Omental fat pad (tissue), 4 donors: ENCODE measurements around the gene SECISBP2L. TPM values are rescaled to one million over a fixed set of nuclear protein-coding genes. Genes with fewer than 3 reads are reported as not detected.

ENCODE experiments used
- ATAC-seq: fragments of 150-250 bp; one replicate; pipeline ENCODE4 v1.9.1; 2016; ENCODE audit warnings: mild to moderate bottlenecking, moderate library complexity; ENCODE audit not compliant: low FRiP score
- DNase-seq: peaks from one replicate; pipeline ENCODE4 v3.0.0-alpha.2; 2019; ENCODE audit warnings: low spot score
- total RNA-seq, 4 donors: library from RNA; depleted of rRNA; stranded (reverse); fragments of >200 nt; gene quantifications; one replicate each; pipeline ENCODE4 v1.1.0, GENCODE V29; 2016
- TF ChIP-seq, protein P1 (sequence below), 3 donors: fragments of 450-650 bp; IDR thresholded peaks; one replicate each; pipeline ENCODE4 v1.5.1; 2016 to 2017; ENCODE audit warnings: antibody characterized with exemption in 3 of 3, mild to moderate bottlenecking in 3 of 3, moderate library complexity in 2 of 3

Gene SECISBP2L
- total RNA-seq, 4 donors from 2014 or later = 31.0 to 56.7 (median 50.0) TPM

DNA sequence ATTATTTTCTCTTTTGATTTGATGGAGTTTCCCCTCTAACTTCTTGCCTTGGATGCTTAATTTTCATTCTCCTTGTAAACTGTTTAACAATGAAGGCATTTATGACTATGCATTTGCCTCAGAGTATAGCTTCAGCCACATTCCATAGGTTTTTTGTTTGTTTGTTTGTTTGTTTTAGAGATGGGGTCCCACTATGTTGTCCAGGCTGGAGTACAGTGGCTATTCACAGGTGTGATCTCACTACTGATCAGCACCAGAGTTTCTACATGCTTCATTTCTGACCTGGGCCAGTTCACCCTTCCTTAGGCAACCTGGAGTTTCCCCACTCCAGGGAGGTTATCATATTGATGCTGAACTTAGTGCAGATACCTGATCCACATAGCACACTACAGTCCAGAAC lies 4.1 kb downstream of the SECISBP2L start:
- ATAC-seq = no peak
- TF ChIP-seq, protein P1, sequence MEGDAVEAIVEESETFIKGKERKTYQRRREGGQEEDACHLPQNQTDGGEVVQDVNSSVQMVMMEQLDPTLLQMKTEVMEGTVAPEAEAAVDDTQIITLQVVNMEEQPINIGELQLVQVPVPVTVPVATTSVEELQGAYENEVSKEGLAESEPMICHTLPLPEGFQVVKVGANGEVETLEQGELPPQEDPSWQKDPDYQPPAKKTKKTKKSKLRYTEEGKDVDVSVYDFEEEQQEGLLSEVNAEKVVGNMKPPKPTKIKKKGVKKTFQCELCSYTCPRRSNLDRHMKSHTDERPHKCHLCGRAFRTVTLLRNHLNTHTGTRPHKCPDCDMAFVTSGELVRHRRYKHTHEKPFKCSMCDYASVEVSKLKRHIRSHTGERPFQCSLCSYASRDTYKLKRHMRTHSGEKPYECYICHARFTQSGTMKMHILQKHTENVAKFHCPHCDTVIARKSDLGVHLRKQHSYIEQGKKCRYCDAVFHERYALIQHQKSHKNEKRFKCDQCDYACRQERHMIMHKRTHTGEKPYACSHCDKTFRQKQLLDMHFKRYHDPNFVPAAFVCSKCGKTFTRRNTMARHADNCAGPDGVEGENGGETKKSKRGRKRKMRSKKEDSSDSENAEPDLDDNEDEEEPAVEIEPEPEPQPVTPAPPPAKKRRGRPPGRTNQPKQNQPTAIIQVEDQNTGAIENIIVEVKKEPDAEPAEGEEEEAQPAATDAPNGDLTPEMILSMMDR (IDR thresholded peaks at IDR 0.05) = no peak
- no peak for DNase-seq

DNA sequence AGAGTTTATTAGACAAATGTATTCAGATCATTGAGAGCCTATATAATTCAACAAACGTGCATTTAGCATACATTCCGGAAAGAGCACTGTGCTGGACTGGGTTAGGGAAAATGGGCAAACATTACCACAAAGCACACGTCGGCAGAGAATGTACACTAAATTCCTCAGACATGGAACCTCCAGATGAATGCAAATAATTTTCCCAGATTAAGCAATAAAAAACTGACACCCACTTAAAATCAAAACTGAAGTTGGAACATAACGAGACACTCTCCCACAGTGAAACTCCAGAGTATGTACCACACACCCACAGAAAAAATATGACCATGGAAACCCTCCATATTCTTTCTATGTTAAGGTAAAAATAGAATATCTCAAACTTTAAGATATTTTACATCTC lies 4.8 kb downstream of the SECISBP2L start:
- TF ChIP-seq, protein P1 (IDR thresholded peaks at IDR 0.05) = no peak
- ATAC-seq = no peak

DNA sequence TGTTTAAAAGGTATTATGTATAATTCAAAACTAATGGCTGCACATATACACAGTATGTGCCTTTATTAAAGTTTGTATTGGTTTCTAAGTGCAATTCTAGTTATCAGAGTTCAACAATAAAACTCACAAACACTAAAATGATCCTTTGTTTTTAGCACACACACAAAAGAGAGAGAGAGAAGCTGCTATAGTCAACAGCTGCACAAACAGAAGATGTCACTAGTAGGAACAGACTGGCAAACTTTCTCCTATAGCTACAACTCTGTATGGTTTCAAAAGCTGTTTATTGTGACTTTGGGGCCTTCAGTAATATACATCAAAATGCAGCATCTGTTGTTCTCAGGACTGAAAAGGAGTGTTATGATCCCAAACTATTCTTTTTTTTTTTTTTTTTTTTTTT lies 6.1 kb downstream of the SECISBP2L start:
- no peak for ATAC-seq
- DNase-seq = no peak
- TF ChIP-seq, protein P1 (IDR thresholded peaks at IDR 0.05) = no peak

More for the DNA sequence above, 4.8 kb downstream of the SECISBP2L start:
- DNase-seq = no peak

DNA sequence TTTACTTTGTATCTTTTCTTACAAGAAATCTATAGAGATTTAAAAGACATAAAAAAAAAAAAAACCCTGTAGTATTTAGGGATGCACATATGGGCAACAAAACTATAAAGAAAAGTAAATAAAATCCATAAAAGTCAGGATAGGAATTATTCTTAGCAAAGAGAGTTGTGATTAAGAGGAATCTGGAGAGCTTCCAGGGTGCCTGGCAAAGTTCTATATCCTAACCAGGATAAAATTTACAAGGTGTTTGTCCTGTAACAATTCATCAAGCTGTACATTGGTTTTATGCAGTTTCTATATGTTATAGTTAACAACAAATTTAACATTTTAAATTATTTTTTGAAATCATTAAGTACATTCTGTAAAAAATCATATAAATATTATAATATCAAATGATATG lies 7.9 kb downstream of the SECISBP2L start:
- ATAC-seq = no peak
- no peak for DNase-seq
- TF ChIP-seq, protein P1 (IDR thresholded peaks at IDR 0.05) = no peak

DNA sequence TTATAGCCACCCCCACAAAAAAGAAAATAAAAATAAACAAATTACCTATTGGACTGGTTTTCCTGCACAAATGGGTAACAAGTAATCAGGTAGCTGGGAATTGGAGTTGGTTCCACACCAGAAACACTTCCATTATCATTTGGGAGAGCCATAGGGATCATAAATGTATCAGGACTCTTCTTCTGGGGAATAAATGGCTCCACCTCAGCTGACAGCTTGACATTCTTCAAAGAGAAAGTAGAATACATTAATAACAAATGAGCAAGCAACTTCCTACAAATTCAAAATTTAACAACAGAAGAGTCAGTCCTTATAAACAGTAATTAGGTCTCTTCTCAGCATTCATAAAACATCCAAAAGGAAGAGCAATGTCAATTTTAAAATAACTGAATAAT lies 8.7 kb downstream of the SECISBP2L start:
- TF ChIP-seq, protein P1 (IDR thresholded peaks at IDR 0.05) = no peak
- ATAC-seq (no peak), DNase-seq (no peak)

DNA sequence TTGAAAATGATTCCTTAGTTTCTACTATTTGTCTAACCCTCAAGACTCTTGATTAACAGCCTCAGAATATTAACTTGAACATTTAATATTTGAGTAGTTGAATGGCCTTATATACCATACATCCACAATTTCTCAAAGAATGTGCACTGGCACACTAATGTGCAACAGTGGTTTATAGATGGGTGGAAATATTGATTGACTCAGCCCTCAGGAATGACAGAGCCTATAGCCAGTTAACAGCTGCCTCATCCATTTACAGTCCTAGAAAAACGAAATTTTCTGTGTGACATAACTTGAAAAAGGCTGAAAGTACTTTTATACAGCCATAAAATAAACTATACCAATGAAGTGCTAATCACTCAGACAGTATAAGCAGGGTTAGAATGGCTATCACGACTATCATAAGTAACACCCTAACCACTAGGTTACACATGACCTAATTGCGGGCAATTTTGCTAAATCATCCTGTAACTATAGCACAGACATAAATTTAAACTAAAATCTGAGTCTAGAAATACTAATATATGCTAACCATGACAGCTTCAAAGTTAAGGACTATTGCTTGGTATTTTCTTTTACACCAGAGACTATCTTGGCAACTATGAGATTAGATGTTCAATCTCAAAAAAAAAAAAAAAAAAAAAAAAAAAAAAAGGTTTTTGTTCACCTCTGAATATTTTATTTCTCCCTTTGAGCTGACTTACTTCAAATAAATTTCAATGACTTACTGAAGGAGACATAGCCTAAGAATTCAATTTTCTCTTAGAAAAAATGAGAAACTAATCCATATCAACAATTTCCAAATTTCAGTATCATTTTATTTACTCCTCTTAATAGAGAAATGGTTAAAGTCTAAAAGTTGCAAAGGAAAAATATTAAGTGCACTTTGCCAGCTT lies 9.3 kb downstream of the SECISBP2L start:
- TF ChIP-seq, protein P1 (IDR thresholded peaks at IDR 0.05) = no peak

DNA sequence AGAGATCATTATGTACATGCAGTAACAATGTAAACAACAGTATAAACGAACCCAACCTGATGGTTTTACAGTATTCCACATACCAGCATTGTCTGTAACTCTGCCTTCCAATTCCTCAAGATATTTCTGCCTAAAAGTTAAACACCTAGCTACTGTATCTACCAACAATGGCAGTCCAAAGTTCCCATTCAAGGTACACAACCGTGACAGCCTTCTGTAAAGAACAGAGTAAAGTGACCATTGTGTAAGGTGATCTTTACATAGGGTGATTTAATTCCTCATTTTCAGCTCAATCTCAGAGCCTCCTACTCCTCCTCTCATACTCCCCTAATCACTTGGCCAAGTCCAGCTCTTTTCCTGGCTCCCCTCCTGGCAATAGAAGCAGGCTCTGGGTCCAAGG lies 10.4 kb downstream of the SECISBP2L start:
- no peak for ATAC-seq
- TF ChIP-seq, protein P1 (IDR thresholded peaks at IDR 0.05) = no peak
- no peak for DNase-seq

More for the DNA sequence above, 9.3 kb downstream of the SECISBP2L start:
- DNase-seq = no peak
- no peak for ATAC-seq
